NCI-H748 (cell line): ENCODE data around the gene CLMP.
"Not testable (repeated sequence)": the region's sequence is repeated elsewhere in the genome, so short reads cannot be mapped to it uniquely, and the experiment has no call there.

ENCODE experiments used
- DNase-seq: peaks from one replicate; lab custom pipeline; 2025; ENCODE audit not compliant: unreplicated experiment; lab: John Stamatoyannopoulos, UW

CLMP gene

GRCh38 chr11:123139206-123139605 lies 55.8 kb downstream of the CLMP start:
- no peak for DNase-seq

GRCh38 chr11:123137431-123138224 lies 57.4 kb downstream of the CLMP start:
- no peak for DNase-seq

GRCh38 chr11:123135863-123136446 lies 59.1 kb downstream of the CLMP start:
- no peak for DNase-seq

GRCh38 chr11:123132881-123133280 lies 62.2 kb downstream of the CLMP start:
- DNase-seq = no peak

GRCh38 chr11:123132034-123132766 lies 62.8 kb downstream of the CLMP start:
- DNase-seq = not testable (repeated sequence)

- no peak for DNase-seq
These were observed 65.1 kb downstream of the CLMP start for GRCh38 chr11:123129920-123130319.

- DNase-seq = no peak
These were observed 69.9 kb downstream of the CLMP start for GRCh38 chr11:123125169-123125568.

GRCh38 chr11:123122852-123123251 lies 72.2 kb downstream of the CLMP start:
- no peak for DNase-seq

GRCh38 chr11:123122341-123122740 lies 72.7 kb downstream of the CLMP start:
- DNase-seq = no peak

GRCh38 chr11:123116486-123116885 lies 78.6 kb downstream of the CLMP start:
- no peak for DNase-seq

GRCh38 chr11:123111465-123111864 lies 83.6 kb downstream of the CLMP start:
- peak; percentile 45 for DNase-seq

- DNase-seq = no peak
These were observed 84.7 kb downstream of the CLMP start for GRCh38 chr11:123110397-123110796.

GRCh38 chr11:123107945-123108495 lies 87.0 kb downstream of the CLMP start:
- peak; percentile 4 for DNase-seq

- DNase-seq = no peak
These were observed 90.4 kb downstream of the CLMP start for GRCh38 chr11:123104697-123105096.

GRCh38 chr11:123103326-123103980 lies 91.6 kb downstream of the CLMP start:
- peak; percentile 75 for DNase-seq

- DNase-seq = no peak
These were observed 94.5 kb downstream of the CLMP start for GRCh38 chr11:123100379-123101085.

GRCh38 chr11:123098990-123099389 lies 96.1 kb downstream of the CLMP start:
- no peak for DNase-seq

- DNase-seq = no peak
These were observed 101.3 kb downstream of the CLMP start for GRCh38 chr11:123093739-123094138.

GRCh38 chr11:123091506-123091905 lies 103.5 kb downstream of the CLMP start:
- DNase-seq = no peak

- not testable (repeated sequence) for DNase-seq
These were observed 104.9 kb downstream of the CLMP start for GRCh38 chr11:123090168-123090567.
